ENCODE measurements around the gene TPM3. TPM values are rescaled to one million over a fixed set of nuclear protein-coding genes. Genes with fewer than 3 reads are reported as not detected.

TPM3 gene
- total and polyA plus RNA-seq, 2 of the 8 experiments (the other 6 are each of a cell fraction or from before 2014, with no cell fraction given): 278 to 572 TPM

DNA sequence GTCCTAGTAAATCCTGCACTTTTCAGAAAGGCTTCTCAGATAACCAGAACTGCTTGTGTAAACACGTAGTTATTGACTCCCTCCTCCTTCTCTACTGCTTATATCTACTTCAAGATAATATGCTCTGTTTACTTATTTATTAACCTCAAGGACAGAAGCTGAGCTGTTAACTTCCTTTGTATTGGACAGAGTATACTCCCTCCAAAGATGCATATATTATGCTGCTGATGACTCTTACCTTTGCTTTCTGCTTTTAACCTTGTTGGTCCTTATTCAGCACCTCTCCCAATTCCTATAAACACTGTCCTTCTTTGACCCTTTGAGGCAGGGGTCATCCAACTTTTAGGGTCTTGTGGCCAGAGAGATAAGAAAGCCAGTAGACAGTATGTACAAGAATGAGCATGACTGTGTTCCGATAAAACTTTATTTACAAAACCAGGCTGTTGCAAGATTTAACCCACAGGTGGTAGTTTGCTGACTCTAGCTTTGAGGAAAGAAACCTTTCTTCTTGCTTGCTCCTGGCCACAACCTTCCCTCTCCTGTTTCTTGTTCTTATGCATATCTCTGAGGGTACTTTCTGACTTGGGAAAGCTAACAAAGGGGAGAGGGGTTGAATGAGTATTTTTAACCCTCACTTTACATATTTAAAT lies 4.9 kb downstream of the TPM3 start (continued):
- TF ChIP-seq SIRT6 (IDR thresholded peaks at IDR 0.05; ENCODE audit: low read length): no peak
- no peak for TF ChIP-seq RBBP5 (IDR thresholded peaks at IDR 0.05; ENCODE audit: borderline replicate concordance, low read depth, low read length)
- peak; percentile 37; the same call in 1 of the 2 replicates for TF ChIP-seq CEBPB (IDR thresholded peaks at IDR 0.05; ENCODE audit: low read depth, low read length)
- no peak for TF ChIP-seq JUN (IDR thresholded peaks at IDR 0.05; ENCODE audit: low read depth, low read length)
- peak in 1 of 2 experiments; percentile 53; a peak in 1 of 3 replicates for TF ChIP-seq POLR2A (IDR thresholded peaks at IDR 0.05; ENCODE audit: control extremely low read depth in 1 of 2, low read depth in 2 of 2, low read length in 2 of 2)
- TF ChIP-seq KDM4A (IDR thresholded peaks at IDR 0.05; ENCODE audit: low read depth, low read length, severe bottlenecking): no peak
- TF ChIP-seq ZNF274 (IDR thresholded peaks at IDR 0.05; ENCODE audit: borderline replicate concordance, extremely low read depth, low read length): no peak
